ENCODE results near the gene TMPRSS6.

DNA sequence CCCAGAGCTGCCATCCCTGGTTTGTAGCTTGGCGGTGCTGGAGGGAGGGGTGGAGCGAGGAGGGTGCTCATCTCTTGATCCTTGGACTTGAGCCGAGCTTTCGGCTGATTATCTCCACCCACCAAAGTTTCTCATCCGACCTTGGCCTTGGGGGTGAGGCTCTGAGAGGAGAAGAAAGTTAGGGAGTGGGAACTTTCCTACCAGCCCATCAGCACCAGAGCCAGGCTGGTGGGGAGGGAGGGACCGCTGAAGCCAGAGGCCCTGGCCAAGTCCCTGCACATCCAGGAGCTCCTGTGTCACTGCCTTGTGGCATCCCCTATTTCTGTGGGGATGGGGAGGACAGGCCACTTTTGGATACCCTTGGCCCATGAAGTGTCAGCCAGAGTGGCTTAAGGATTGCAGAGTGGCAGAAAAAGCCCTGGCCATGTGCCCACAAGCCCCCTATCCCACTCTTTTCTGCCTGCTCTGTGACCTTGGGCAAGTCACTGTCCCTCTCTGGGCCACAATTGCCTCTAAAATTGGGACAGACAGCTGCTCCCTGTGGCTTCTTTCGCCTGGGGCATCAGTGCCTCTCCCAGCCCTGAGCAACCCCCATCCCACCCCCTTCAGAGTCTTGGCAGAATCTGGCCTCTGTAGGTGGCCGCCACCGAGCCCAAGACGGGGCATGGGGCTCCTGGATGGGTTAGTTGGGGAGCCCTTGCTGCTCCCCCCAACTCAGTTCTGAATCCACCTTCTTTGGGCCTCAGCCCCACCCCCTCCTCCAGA, 47.7 kb downstream of the TMPRSS6 start:
- TF ChIP-seq EP300 (IDR thresholded peaks at IDR 0.05; ENCODE audit: low read depth) (no peak), CTCF (IDR thresholded peaks at IDR 0.05) (no peak), POLR2A (IDR thresholded peaks at IDR 0.05) (no peak)

All from transverse colon (tissue), 3 donors.